ENCODE data around the gene POU2AF1. TPM values are rescaled to one million over a fixed set of nuclear protein-coding genes. Genes with fewer than 3 reads are reported as not detected.

The POU2AF1 gene
- total and polyA plus RNA-seq, 4 donors = 0.21 to 2.0 (median 0.83) TPM

- no peak overlapping the region for H3K27ac ChIP-seq (ENCODE audit: low read depth in 1 of 2, low read length in 2 of 2)
- WGBS = 88% methylated on average over 5 of the region's 5 CpGs
- no peaks in the 10 kb centered on the region for H3K9me3 ChIP-seq (ENCODE audit: control insufficient read depth in 4 of 4, low read length in 3 of 4)
- TF ChIP-seq HNF4A (conservative IDR thresholded peaks at IDR 0.05) (no peak), CTCF (IDR thresholded peaks at IDR 0.05; ENCODE audit: low read depth, low read length, missing input control) (no peak), YY1 (IDR thresholded peaks at IDR 0.05) (no peak), GABPA (IDR thresholded peaks at IDR 0.05 in 1 of 2, conservative IDR thresholded peaks at IDR 0.05 in 1 of 2) (no peak), NR2F2 (IDR thresholded peaks at IDR 0.05) (no peak), FOXA1 (IDR thresholded peaks at IDR 0.05) (no peak), MAX (IDR thresholded peaks at IDR 0.05) (no peak), ZBTB33 (IDR thresholded peaks at IDR 0.05) (no peak), JUND (IDR thresholded peaks at IDR 0.05) (no peak), FOXA2 (IDR thresholded peaks at IDR 0.05) (no peak), REST (IDR thresholded peaks at IDR 0.05) (no peak), EGR1 (IDR thresholded peaks at IDR 0.05; ENCODE audit: low read depth in 2 of 2) (no peak), RXRA (IDR thresholded peaks at IDR 0.05) (no peak), HNF4G (IDR thresholded peaks at IDR 0.05) (no peak), ATF3 (IDR thresholded peaks at IDR 0.05) (no peak), TAF1 (conservative IDR thresholded peaks at IDR 0.05) (no peak), SP1 (IDR thresholded peaks at IDR 0.05) (no peak), RAD21 (IDR thresholded peaks at IDR 0.05) (no peak)
- no peak for DNase-seq (ENCODE audit: low spot score)
- H3K27me3 ChIP-seq (ENCODE audit: control insufficient read depth in 4 of 4, insufficient read depth in 4 of 4, low read length in 3 of 4) = no peaks in the 10 kb centered on the region
- H3K9ac ChIP-seq (ENCODE audit: low read depth in 1 of 2, low read length in 2 of 2) = no peak overlapping the region
- H3K36me3 ChIP-seq (ENCODE audit: control insufficient read depth in 4 of 4, insufficient read depth in 3 of 4, low read depth in 1 of 4, low read length in 3 of 4) = no peaks in the 10 kb centered on the region
- no peak overlapping the region for H3K4me3 ChIP-seq (ENCODE audit: low read depth in 1 of 3, low read length in 3 of 3)
- H3K4me1 ChIP-seq (ENCODE audit: control insufficient read depth in 4 of 4, insufficient read depth in 4 of 4, low read length in 3 of 4) = peaks cover 4 to 36% (median 32%) of the 10 kb centered on the region in 4 donors
Measured at GRCh38 chr11:111306321-111306720, 72.8 kb downstream of the POU2AF1 start.

All from liver (tissue), 9 donors.